Measurements from ENCODE around the gene ZSCAN30.
A peak's percentile ranks its signal among the peaks of the same experiment; 100 is the strongest.

ZSCAN30 gene
- 13.0 to 18.5 reads per million in 2 donors for total RNA-seq

DNA sequence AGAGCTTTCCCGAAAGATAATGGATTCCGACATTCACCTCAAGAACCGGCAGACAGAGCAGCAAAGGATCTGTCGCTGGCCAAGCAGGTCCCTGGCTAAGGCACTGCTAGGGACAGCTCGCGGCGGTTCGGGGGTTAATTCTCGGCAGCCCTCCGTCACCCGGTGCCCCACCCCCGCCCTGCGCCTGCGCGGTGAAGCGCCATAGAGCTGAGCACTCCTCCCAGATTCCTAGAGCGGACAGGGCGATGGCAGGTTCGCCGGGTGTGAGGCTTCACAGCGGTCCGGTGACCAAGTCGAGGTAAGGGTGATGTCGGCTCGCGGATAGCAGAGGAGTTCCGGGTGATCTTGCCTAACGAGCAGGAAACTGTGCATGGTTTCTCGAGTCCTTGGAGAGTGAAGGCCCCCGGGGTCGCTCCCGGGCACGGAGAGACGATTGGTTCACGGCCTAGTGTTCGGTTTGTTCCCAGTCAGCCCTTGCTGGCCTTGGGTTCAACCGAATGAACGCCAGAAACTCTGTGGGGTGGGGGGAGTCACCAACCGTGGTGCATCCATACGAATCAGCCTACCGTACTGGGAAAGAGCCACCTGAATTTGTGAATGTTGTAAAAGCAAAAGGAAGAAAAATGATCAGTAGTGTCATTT lies at the start of gene ZSCAN30:
ZSCAN30 (minus strand) TSS at position 136 of the 642 bp plus-strand sequence. CDS start 25,877 bp downstream, outside the sequence.
- DNase-seq, result peak; percentile 93

DNA sequence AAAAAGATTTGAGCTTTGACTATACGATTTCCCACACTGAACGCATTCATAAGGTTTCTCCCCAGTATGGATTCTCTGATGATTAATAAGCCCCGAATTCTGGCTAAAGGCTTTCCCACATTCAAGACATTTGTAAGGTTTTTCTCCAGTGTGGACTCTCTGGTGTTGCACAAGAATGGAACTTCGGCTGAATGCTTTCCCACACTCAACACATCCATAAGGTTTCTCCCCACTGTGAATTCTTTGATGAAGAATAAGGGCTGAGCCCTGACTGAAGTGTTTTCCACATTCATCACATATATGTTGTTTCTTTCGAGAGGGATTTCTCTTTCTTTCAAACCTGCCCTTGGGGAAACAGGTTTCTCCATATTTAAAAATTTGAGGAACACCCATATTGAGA lies 47.3 kb upstream of the ZSCAN30 start:
- no peak for DNase-seq

DNA sequence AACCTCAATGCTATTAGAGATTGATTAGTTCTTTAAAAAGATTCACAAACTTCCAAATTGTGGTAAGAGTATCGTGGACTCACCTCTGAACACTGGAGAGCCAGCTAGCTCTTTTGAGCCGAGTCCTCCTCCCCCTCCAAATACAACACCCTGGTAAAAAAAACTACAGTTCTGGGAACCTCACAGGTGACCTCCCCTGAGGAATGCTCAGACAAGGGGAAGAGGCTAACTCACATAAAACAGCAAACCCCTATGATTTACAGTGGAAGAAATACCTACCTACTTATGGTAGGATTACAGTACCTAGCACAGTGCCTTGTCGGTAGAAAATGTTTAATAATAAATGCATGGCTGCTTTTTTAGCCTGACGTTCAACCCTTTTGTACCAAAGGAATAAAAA lies 45.8 kb upstream of the ZSCAN30 start:
- no peak for DNase-seq

GRCh38 chr18:35334821-35335220 lies 44.8 kb upstream of the ZSCAN30 start:
- no peak for DNase-seq

GRCh38 chr18:35334212-35334611 lies 44.2 kb upstream of the ZSCAN30 start:
- no peak for DNase-seq

DNA sequence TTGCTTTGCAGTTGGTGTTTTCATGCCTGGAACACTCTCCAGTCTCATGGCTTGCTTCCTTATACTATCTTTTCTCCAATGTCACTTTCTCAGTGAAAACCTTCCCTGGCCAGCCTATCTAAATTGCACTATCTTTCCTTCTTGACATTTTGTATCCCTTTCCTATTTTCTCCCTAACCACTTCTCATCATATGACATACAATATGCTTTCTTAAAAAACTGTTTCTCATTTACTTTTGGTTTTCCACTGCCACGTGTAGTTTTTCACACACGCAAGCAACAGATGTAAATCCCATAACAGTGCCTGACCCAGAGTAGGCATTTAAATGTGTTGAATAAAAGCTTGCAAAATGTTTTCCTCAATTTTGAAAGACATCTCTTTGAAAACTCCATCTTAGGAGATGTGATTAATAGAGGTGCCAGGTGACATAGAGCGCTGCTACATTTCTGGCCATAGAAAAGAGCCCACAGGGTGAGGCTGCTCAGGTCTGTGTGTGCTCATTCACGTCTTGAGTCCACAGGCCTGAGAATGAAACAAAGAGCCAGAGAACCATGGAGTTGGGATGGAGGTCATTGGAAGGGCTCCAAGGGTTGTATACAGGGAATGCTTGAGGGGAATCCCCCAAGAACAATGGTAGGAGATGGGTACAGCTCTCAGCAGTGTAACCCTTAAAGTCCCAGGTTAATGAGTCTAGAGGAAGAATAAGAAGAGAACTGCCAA lies 41.5 kb upstream of the ZSCAN30 start:
- no peak for DNase-seq

DNA sequence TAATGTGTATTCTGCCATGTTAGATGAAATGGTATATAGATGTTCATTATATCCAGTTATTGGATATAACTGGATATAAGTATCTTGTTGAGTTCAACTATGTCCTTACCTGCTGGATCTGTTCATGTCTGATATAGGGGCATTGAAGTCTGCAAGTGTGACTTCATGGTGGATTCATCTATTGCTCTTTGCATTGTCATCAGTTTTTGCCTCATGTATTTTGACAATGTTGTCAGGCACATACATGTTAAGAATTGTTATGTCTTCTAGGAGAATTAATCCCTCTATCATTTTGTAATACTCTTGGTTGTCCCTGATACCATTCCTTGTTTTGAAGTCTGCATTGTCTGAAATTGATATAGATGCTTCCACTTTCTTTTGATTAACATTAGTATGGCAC lies 38.8 kb upstream of the ZSCAN30 start:
- no peak for DNase-seq

DNA sequence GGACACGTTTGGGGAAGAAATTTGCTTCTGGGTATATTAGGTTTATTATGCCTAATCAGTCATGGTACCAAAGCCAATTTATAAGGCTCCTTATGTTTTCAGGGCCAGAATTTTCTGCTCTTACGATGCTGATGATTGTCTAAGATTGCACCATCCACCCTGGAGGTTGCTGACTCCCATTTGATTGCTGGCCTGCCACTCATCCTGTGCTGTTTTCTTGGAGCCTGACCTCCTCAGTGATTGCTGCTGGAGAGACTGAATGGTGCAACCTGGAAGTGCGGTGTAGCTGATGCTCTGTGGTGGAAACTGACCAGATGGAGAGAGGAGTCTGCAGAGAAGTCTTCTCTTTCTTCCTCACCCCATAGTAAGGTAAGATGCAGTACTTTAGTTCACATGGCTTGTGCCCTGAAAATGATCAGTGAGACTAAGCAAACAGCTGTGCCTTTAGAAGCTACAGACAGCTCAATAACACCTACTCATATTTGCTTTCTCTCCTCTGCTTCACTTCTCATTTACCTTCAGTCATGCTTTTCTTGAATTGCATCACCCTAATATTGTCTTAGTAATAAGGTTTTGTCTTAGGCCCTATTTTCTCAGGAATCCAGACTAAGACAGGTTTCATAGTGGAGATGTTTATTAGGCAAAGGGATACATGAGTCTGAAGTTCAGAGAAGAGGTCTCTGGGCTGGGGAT lies 36.8 kb upstream of the ZSCAN30 start:
- no peak for DNase-seq

GRCh38 chr18:35324926-35325655 lies 35.1 kb upstream of the ZSCAN30 start:
- DNase-seq, result no peak

DNA sequence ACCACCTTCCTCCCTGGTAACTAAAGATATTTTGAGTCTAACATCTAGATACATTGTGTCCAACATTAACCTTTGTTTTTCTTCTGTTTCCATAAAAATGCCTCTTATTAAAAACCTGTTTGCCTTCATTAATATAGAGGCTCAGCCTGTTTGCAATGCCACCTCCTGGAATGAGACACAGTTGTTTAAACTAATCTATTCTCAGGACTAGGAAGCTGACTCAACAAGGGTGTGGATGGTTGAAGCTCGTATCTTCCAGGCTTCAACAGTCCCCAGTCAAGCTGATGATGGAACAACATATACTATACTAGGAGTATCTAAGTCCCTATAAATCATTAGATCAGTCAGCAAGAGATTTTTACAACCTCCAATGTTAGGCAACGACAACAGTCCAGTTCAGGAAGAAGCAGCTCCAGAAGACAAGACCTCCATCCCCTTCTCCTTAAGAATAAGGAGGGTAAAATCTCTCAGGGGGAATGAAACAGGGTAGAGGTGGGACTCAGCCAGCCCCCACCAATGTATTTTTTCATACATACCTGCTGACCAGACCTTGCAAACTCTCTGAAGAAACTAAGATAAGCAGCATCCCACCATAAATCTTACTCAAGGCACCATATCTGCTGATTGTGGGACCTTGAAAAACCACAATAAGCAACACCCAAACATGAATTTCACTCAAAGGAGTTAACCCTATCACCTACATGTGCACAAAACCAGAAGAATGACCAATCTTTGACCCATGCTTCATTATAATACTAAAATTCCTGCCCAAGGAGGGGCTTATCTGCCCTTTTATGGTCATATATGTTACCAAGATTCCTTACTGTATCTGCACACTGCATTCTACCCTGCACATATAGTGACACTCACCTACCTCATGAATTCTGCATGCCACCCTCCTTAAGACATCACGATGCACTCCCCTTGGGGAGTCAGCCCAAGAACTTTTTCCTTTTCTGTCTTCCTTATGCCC lies 32.7 kb upstream of the ZSCAN30 start:
- no peak for DNase-seq

GRCh38 chr18:35311496-35311895 lies 21.5 kb upstream of the ZSCAN30 start:
- no peak for DNase-seq

DNA sequence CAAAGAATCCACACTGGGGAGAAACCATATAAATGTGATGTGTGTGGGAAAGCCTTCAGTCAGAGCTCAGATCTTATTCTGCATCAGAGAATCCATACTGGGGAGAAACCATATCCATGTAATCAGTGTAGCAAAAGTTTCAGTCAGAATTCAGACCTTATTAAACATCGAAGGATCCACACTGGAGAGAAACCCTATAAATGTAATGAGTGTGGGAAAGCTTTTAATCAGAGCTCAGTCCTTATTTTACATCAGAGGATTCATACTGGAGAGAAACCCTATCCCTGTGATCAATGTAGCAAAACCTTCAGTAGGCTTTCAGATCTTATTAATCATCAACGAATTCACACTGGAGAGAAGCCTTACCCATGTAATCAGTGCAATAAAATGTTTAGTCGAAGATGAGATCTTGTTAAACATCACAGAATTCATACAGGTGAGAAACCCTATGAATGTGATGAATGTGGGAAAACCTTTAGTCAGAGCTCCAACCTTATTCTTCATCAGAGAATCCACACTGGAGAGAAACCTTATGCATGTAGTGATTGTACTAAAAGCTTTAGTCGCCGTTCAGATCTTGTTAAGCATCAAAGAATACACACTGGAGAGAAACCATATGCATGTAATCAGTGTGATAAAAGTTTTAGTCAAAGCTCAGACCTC lies 16.7 kb upstream of the ZSCAN30 start:
- no peak for DNase-seq

DNA sequence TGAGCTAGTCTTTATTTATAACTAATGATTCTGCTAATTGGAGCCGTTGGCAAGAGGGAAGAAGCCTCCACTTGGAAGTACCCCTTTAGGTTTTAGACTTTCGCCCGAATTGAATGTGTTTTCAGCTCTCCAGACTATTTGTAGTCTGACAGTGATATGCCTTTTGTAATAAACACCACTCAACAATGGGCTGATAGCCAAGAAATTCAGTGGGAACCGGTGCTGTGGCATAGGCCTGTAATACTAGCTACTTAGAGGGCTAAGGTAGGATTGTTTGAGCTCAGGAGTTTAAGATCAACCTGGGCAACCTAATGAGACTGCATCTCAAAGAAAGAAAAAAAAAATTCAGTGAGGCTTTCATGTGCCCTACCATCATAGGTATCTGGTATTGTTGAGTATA lies 13.6 kb upstream of the ZSCAN30 start:
- no peak for DNase-seq

DNA sequence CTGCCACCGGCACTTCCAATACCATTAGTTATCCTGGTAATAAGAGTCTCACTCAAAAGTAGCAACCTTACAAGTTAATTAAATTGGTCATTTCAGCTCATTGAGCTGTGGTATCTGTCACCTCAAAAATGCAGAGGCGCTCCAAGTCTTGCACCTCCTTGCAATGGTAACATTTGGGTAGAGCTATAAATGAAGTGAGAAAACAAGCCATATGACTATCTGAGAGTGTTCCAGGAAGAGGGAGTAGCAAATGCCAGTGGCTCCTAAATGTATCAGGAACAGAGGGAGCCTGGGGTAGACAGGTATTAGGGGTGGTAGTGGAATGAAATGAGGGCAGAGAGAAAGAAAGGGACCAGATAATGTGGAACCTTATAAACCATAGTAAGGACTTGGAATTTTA lies 6.0 kb upstream of the ZSCAN30 start:
- no peak for DNase-seq

GRCh38 chr18:35291166-35291565 lies 1.1 kb upstream of the ZSCAN30 start:
- no peak for DNase-seq

DNA sequence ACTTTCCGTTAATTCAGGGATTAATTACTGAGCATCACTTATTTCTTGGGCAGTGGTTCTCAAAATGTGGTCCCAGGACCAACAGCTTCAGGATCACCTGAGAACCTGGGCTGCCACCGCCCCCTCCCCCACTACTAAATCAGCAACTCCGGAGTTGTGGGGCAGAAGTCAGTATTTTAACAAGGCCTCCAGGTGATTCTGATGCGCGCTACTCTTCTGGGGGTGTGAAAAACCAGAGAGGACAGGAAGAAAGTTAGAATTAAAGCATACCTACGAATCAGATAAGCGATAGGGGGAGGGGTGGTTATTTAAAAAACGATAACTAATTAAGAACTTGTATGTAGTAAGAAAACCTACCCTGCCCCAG lies 319 bp downstream of the ZSCAN30 start:
- no peak for DNase-seq

DNA sequence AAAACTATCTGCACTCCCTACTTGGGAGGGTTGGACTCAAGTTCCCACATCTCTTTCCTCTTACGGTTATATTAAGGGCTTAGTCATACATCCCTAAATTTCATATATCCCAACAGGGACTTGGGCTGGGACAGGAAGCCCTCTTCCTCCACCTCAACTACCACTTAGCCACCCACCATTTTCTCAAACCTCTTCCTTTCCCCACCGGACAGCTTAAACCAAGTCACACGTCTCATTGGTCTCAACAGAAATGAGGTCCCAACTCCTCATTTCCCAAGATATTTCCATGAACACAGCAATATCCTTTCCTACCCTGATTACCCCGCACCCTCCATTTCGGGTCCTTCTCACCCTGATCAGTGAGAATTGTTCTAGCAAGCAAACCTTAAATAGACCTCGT lies 736 bp downstream of the ZSCAN30 start:
- no peak for DNase-seq

GRCh38 chr18:35284841-35285240 lies 5.2 kb downstream of the ZSCAN30 start:
- DNase-seq, result no peak

DNA sequence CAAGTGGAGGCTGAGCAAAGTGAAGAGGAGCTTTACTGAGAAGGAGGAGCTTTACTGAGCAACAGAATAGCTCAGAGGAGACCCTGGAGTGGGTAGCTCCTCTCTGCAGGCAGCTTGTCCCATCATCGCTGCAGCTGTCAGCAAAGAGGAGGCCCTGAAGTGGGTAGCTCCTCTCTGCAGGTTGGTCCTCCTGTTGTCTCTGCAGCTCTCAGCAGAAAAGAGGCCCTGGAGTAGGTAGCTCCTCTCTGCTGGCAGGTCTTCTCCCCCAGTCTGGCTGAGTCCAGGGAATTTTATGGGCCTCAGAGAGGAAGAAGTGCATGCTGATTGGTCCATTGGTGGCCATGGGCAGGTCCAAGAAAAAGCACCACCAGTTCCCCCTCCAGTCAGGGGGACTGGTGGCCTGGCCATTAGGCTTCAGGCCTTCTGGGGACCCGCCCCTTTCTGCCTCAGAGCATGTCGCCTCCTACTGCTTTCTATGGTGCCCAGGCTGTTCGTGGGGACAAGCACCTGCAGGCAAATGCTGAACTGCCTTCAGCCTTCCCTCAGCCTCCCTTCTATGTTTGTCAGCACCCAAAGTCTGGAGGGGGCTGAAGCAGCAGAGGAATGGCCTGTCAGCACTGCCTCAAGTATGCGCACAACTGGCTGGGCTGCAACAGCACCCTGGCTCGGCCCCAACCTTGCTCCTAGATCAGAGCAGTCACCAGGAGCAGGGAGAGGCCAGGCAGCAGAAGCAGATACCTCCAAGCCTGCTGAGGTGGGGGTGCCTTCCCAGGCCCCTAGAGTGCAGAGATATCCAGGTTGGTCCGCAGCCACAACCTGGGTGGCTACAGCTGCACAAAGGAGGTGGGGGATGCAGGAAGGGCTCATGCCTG lies 5.9 kb downstream of the ZSCAN30 start:
- DNase-seq, result no peak

DNA sequence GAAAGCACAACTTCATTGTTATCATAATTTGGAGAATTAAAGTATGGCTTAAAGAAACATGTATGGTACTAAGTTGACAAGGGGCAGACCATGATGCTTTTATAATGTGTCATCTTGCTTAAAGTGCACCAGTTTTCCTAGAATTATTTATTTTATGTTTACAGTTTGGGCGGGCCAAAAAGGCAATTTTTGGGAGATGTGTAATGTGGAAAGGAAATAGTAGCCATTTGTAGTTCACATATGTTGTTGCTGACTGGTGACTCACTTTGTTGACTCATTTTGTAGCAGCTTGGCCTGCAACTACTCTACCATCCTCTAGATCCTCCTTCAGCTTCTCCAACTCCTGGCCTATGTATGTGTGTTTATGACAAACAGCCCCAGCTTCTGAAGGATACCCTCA lies 7.7 kb downstream of the ZSCAN30 start:
- no peak for DNase-seq

DNA sequence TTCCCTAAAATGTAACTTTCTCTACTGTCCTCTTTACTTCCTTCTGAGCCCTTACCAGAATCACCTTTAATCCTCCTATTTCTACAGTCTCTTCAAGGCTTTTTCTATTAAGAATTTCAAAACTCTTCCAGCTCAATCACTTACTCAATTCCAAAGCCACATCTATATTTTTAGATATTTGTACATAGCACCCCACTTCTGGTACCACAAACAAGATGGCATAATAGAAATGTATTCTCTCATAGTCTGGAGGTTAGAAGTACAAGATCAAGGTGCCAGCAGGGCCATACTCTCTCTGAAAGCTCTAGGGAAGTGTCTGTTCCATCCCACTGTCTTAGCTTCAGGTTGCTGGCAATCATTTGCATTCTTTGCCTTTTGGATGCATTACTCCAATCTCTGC lies 11.1 kb downstream of the ZSCAN30 start:
- no peak for DNase-seq
